ENCODE results near the gene FAM20C. TPM values are rescaled to one million over a fixed set of nuclear protein-coding genes. Genes with fewer than 3 reads are reported as not detected.

FAM20C gene
- total RNA-seq, 1 donor from 2014 or later, result 58.8 TPM

- peak; percentile 56 for DNase-seq
- ATAC-seq, result no peak
Observed at GRCh38 chr7:169276-170172, 22.8 kb upstream of the FAM20C start.

GRCh38 chr7:170551-171363 lies 21.6 kb upstream of the FAM20C start:
- no peak overlapping the region for H3K27ac ChIP-seq
- H3K27me3 ChIP-seq, result no peaks in the 10 kb centered on the region
- intact Hi-C loops (cut with DNase I), result no loop called here
- no peak for TF ChIP-seq CTCF (IDR thresholded peaks at IDR 0.05)
- ATAC-seq (no peak), DNase-seq (peak; percentile 26)
- peaks cover 9% of the 10 kb centered on the region for H3K4me1 ChIP-seq
- no peaks in the 10 kb centered on the region for H3K36me3 ChIP-seq
- no peaks in the 10 kb centered on the region for H3K9me3 ChIP-seq
- H3K4me3 ChIP-seq, result no peak overlapping the region

More at GRCh38 chr7:169276-170172, 22.8 kb upstream of the FAM20C start:
- no peak overlapping the region for H3K4me3 ChIP-seq
- peaks cover 14% of the 10 kb centered on the region for H3K4me1 ChIP-seq
- no peaks in the 10 kb centered on the region for H3K36me3 ChIP-seq
- no peaks in the 10 kb centered on the region for H3K9me3 ChIP-seq
- H3K27me3 ChIP-seq, result no peaks in the 10 kb centered on the region
- no peak for TF ChIP-seq CTCF (IDR thresholded peaks at IDR 0.05)
- no peak overlapping the region for H3K27ac ChIP-seq
- intact Hi-C loops (cut with DNase I), result no loop called here

- Histone ChIP-seq H3K27ac (no peak overlapping the region), H3K9me3 (no peaks in the 10 kb centered on the region), H3K4me3 (no peak overlapping the region), H3K4me1 (peaks cover 6% of the 10 kb centered on the region), H3K27me3 (no peaks in the 10 kb centered on the region), H3K36me3 (no peaks in the 10 kb centered on the region)
- intact Hi-C loops (cut with DNase I), result no loop called here
- no peak for TF ChIP-seq CTCF (IDR thresholded peaks at IDR 0.05)
- DNase-seq (no peak), ATAC-seq (no peak)
Observed at GRCh38 chr7:171364-171904, 20.9 kb upstream of the FAM20C start.

DNA sequence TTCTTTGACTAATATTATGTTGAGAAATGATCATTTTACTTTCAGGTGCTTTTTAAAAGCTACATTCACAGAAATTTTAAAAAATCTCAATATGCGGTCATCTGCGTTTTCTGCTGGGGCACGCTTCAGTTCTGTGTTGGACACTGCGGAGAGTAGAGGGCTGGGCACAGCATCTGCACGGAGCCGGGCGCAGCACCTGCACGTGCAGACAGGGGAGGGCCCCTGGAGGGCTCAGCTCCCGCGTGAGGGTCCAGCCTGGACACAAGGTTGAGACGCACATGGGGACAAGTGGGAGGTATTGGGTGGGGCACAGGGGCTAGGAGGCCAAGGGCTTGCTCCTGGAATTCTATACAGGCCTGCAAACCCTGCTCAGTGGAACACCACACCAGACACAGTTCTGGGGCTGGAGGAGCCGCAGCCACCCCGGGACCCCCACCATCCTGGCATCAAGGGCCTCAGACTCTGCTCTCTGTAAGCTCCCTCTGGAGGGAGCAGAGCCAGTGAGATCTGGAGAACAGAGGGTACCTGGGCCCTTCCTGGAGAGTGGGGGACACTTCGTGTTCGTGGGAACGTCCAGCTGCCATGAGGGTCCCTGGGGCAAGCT lies 20.4 kb upstream of the FAM20C start:
- H3K4me3 ChIP-seq, result no peak overlapping the region
- H3K4me1 ChIP-seq, result peaks cover under 1% of the 10 kb centered on the region
- intact Hi-C loops (cut with DNase I), result no loop called here
- ATAC-seq (no peak), DNase-seq (no peak)
- TF ChIP-seq CTCF (IDR thresholded peaks at IDR 0.05), result no peak
- no peaks in the 10 kb centered on the region for H3K9me3 ChIP-seq
- H3K27ac ChIP-seq, result no peak overlapping the region
- no peaks in the 10 kb centered on the region for H3K27me3 ChIP-seq
- H3K36me3 ChIP-seq, result no peaks in the 10 kb centered on the region

- DNase-seq (no peak), ATAC-seq (no peak)
- Histone ChIP-seq H3K27ac (no peak overlapping the region), H3K4me3 (no peak overlapping the region), H3K9me3 (no peaks in the 10 kb centered on the region), H3K27me3 (no peaks in the 10 kb centered on the region), H3K4me1 (no peaks in the 10 kb centered on the region), H3K36me3 (no peaks in the 10 kb centered on the region)
- no peak for TF ChIP-seq CTCF (IDR thresholded peaks at IDR 0.05)
- intact Hi-C loops (cut with DNase I), result no loop called here
Observed at GRCh38 chr7:173209-173918, 19.0 kb upstream of the FAM20C start.
